Measurements from ENCODE around the gene NEK7. TPM values are rescaled to one million over a fixed set of nuclear protein-coding genes. Genes with fewer than 3 reads are reported as not detected.

Gene NEK7
- total RNA-seq, 2 experiments from 2014 or later, result 73.5 to 79.6 TPM

DNA sequence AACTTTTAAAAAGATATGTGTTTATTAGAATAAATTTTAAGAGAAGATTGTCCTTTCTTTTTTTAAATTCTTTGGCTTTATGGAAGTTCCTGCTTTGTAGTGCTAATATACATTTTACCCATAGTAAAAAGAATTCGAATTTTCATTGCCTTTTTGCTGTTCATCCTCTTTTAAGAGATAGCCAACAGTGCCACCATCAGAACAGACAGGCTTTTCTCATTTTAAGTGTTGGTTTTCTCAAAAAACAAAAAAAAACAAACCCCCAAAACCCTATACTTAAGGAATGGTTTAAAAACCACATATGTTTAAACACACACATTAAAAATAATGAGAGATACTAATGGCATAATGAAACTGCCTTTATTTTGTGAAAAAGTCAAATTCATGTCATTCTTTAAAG, 118.8 kb downstream of the NEK7 start:
- ChIA-PET CTCF (no interaction called here), POLR2A (no interaction called here)
- H3K27ac Mint-ChIP-seq, result no peak overlapping the region
- peaks cover 18% of the 10 kb centered on the region for H3K36me3 Mint-ChIP-seq (ENCODE audit: low read depth)
- DNase-seq, result no peak
- no peaks in the 10 kb centered on the region for H3K27me3 Mint-ChIP-seq
- peaks cover 1% of the 10 kb centered on the region for H3K4me1 Mint-ChIP-seq
- no peaks in the 10 kb centered on the region for H3K9me3 Mint-ChIP-seq
- no peak overlapping the region for H3K4me3 Mint-ChIP-seq

GRCh38 chr1:198276241-198276640, 119.4 kb downstream of the NEK7 start:
- no peak for DNase-seq
- no peaks in the 10 kb centered on the region for H3K27me3 Mint-ChIP-seq
- ChIA-PET POLR2A (no interaction called here), CTCF (interaction anchor here (1.1 kb wide), 1 partner anchor 71 kb away, joined by 3 read pairs; no protein-coding TSS in a partner anchor)
- no peaks in the 10 kb centered on the region for H3K9me3 Mint-ChIP-seq
- no peak overlapping the region for H3K4me3 Mint-ChIP-seq
- no peak overlapping the region for H3K27ac Mint-ChIP-seq
- peaks cover 1% of the 10 kb centered on the region for H3K4me1 Mint-ChIP-seq
- peaks cover 14% of the 10 kb centered on the region for H3K36me3 Mint-ChIP-seq (ENCODE audit: low read depth)

DNA sequence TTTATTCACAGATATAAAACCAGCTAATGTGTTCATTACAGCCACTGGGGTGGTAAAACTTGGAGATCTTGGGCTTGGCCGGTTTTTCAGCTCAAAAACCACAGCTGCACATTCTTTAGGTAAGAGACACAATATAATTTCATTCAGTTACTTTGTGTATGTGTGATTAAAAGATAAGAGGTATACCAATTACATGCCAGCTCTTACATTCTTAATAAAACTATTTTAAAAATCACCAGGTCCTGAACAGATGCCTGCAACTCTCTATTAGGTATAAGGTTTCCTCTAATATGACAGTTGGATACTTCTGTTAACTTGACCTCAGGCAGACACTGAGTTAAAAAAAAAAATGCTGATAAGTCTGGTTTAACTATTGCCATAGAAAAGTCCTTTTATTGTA, 122.1 kb downstream of the NEK7 start:
- Mint-ChIP-seq H3K36me3 (ENCODE audit: low read depth) (peaks cover 22% of the 10 kb centered on the region), H3K9me3 (no peaks in the 10 kb centered on the region), H3K4me1 (peaks cover 15% of the 10 kb centered on the region), H3K27ac (no peak overlapping the region), H3K4me3 (no peak overlapping the region), H3K27me3 (no peaks in the 10 kb centered on the region)
- POLR2A ChIA-PET, result interaction anchor here (1.0 kb wide), 1 partner anchor 207 kb away, joined by 3 read pairs; no protein-coding TSS in a partner anchor
- CTCF ChIA-PET, result interaction anchor here (0.5 kb wide), 1 partner anchor 1864 kb away, joined by 5 read pairs; no protein-coding TSS in a partner anchor
- no peak for DNase-seq

GRCh38 chr1:198280080-198280479, 123.3 kb downstream of the NEK7 start:
- H3K36me3 Mint-ChIP-seq (ENCODE audit: low read depth), result peaks cover 24% of the 10 kb centered on the region
- H3K4me1 Mint-ChIP-seq, result peaks cover 15% of the 10 kb centered on the region
- ChIA-PET POLR2A (no interaction called here), CTCF (no interaction called here)
- no peak overlapping the region for H3K27ac Mint-ChIP-seq
- H3K9me3 Mint-ChIP-seq, result no peaks in the 10 kb centered on the region
- H3K27me3 Mint-ChIP-seq, result no peaks in the 10 kb centered on the region
- no peak overlapping the region for H3K4me3 Mint-ChIP-seq
- no peak for DNase-seq

GRCh38 chr1:198281911-198282310, 125.1 kb downstream of the NEK7 start:
- Mint-ChIP-seq H3K36me3 (ENCODE audit: low read depth) (peaks cover 28% of the 10 kb centered on the region), H3K9me3 (no peaks in the 10 kb centered on the region), H3K4me3 (no peak overlapping the region), H3K27me3 (no peaks in the 10 kb centered on the region), H3K27ac (no peak overlapping the region), H3K4me1 (peaks cover 15% of the 10 kb centered on the region)
- no peak for DNase-seq
- ChIA-PET CTCF (no interaction called here), POLR2A (no interaction called here)

GRCh38 chr1:198283222-198283621, 126.4 kb downstream of the NEK7 start:
- POLR2A ChIA-PET, result no interaction called here
- no peak overlapping the region for H3K27ac Mint-ChIP-seq
- H3K4me1 Mint-ChIP-seq, result peaks cover 15% of the 10 kb centered on the region
- H3K36me3 Mint-ChIP-seq (ENCODE audit: low read depth), result peaks cover 33% of the 10 kb centered on the region
- H3K9me3 Mint-ChIP-seq, result no peaks in the 10 kb centered on the region
- CTCF ChIA-PET, result no interaction called here
- H3K4me3 Mint-ChIP-seq, result no peak overlapping the region
- H3K27me3 Mint-ChIP-seq, result no peaks in the 10 kb centered on the region
- no peak for DNase-seq

GRCh38 chr1:198287916-198288315, 131.1 kb downstream of the NEK7 start:
- CTCF ChIA-PET, result no interaction called here
- no peak overlapping the region for H3K27ac Mint-ChIP-seq
- no peaks in the 10 kb centered on the region for H3K27me3 Mint-ChIP-seq
- no peaks in the 10 kb centered on the region for H3K9me3 Mint-ChIP-seq
- POLR2A ChIA-PET, result interaction anchor here (0.6 kb wide), 1 partner anchor 857 kb away, joined by 3 read pairs; no protein-coding TSS in a partner anchor
- H3K36me3 Mint-ChIP-seq (ENCODE audit: low read depth), result peaks cover 14% of the 10 kb centered on the region
- no peak for DNase-seq
- H3K4me3 Mint-ChIP-seq, result no peak overlapping the region
- H3K4me1 Mint-ChIP-seq, result peaks cover 8% of the 10 kb centered on the region

DNA sequence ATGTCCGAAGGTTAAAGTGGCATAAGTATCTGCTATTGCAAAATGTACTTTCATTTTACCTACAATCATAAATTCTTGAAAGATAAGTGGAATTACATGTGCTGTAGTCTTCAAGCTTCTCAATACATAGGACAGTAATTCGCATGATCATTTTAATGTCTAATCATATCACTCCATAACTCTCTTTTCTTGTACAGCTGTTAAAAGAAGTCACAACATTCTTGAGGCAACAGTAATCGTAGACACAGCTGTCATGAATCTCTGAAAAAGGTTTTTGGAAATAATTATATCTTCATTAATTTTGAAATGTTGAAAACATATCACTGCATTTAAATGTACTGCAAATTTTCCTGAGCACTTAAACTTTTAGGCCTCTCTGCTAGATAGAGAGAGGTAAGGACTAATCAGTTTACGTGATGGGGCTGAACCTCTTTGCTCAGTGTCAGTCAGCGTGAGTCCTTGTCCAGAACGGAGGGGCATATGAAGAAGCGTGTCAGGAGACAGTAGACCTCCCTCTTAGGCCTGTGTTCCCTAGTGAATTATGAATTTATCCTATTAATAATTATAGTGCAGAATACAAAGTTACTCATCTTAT, 133.4 kb downstream of the NEK7 start:
- Mint-ChIP-seq H3K27ac (no peak overlapping the region), H3K4me3 (no peak overlapping the region), H3K9me3 (no peaks in the 10 kb centered on the region), H3K27me3 (no peaks in the 10 kb centered on the region), H3K36me3 (ENCODE audit: low read depth) (peaks cover 13% of the 10 kb centered on the region), H3K4me1 (no peaks in the 10 kb centered on the region)
- no peak for DNase-seq
- CTCF ChIA-PET, result no interaction called here
- POLR2A ChIA-PET, result no interaction called here

DNA sequence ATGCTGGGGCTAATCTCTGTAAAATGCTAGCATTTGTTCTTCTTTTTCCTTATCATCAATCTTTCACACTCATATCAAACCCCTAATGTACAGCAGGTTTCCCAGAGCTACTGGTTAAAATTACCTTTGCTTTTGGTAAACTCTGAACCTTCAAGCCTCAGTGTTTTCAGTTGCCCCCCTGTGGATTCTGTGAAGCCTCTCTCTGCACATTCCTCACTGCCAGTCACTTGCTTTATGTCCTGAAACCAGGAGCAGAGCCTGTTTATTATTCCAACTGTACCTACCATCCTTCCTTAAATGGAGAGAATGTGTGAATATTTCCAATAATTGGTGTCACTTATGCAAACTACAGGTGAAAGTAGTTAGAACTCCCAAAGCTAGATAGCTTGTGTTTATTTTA, 134.2 kb downstream of the NEK7 start:
- Mint-ChIP-seq H3K27me3 (no peaks in the 10 kb centered on the region), H3K4me3 (no peak overlapping the region), H3K9me3 (no peaks in the 10 kb centered on the region), H3K27ac (no peak overlapping the region), H3K36me3 (ENCODE audit: low read depth) (peaks cover 10% of the 10 kb centered on the region), H3K4me1 (no peaks in the 10 kb centered on the region)
- ChIA-PET POLR2A (interaction anchor here (0.7 kb wide), 1 partner anchor 25 kb away, joined by 3 read pairs; no protein-coding TSS in a partner anchor), CTCF (no interaction called here)
- DNase-seq, result no peak

DNA sequence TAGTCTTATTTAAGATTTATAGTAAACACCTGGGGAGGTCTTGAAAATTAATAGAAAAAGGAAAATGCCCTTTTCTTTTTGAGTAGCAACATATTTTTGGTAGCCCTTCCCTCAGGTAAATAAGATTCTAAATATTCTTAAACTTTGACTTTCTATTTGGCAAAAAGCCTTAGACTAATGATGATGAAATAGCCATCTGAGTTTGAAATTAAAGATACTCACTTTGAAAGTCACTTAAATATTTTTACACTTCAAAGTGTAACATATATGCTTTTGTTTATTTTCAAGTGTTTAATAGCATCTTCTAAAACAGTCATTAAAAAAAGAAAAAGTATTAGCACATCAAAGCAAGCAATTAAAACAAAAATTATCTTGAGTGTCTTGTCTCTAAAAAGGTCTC, 135.1 kb downstream of the NEK7 start:
- no peaks in the 10 kb centered on the region for H3K9me3 Mint-ChIP-seq
- H3K36me3 Mint-ChIP-seq (ENCODE audit: low read depth), result peaks cover 11% of the 10 kb centered on the region
- H3K4me3 Mint-ChIP-seq, result no peak overlapping the region
- CTCF ChIA-PET, result no interaction called here
- DNase-seq, result no peak
- H3K27ac Mint-ChIP-seq, result no peak overlapping the region
- no peaks in the 10 kb centered on the region for H3K4me1 Mint-ChIP-seq
- POLR2A ChIA-PET, result no interaction called here
- no peaks in the 10 kb centered on the region for H3K27me3 Mint-ChIP-seq

DNA sequence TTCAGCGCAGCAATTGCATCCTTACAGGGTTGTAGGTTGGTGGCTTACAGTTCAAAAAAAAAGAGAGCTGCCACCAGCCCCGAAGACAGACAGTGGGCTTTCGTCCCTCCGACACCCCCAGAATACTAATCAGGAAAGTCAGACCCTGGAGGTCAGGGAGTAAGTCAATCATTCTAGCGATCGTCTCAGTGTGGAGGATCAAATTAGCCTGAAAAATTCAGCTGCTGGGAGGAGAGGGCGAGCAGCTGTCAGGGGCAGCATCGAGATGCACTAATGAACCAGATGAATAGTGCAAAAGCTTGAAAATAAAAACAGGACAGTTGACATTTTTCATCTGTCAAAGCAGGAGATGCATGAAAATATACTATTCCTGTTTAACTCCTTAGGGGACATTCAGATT, 138.4 kb downstream of the NEK7 start:
- CTCF ChIA-PET, result interaction anchor here (0.7 kb wide), 1 partner anchor 1138 kb away, joined by 3 read pairs; no protein-coding TSS in a partner anchor

GRCh38 chr1:198295971-198296370, 139.2 kb downstream of the NEK7 start:
- H3K27me3 Mint-ChIP-seq, result no peaks in the 10 kb centered on the region
- CTCF ChIA-PET, result no interaction called here
- DNase-seq, result no peak
- POLR2A ChIA-PET, result no interaction called here
- H3K27ac Mint-ChIP-seq, result no peak overlapping the region
- H3K4me3 Mint-ChIP-seq, result no peak overlapping the region
- H3K9me3 Mint-ChIP-seq, result peaks cover 2% of the 10 kb centered on the region
- peaks cover 31% of the 10 kb centered on the region for H3K36me3 Mint-ChIP-seq (ENCODE audit: low read depth)
- H3K4me1 Mint-ChIP-seq, result no peaks in the 10 kb centered on the region

More for the DNA sequence above, 138.4 kb downstream of the NEK7 start:
- no peaks in the 10 kb centered on the region for H3K27me3 Mint-ChIP-seq
- POLR2A ChIA-PET, result no interaction called here
- DNase-seq, result no peak
- peaks cover 25% of the 10 kb centered on the region for H3K36me3 Mint-ChIP-seq (ENCODE audit: low read depth)
- no peak overlapping the region for H3K27ac Mint-ChIP-seq
- H3K4me1 Mint-ChIP-seq, result no peaks in the 10 kb centered on the region
- no peak overlapping the region for H3K4me3 Mint-ChIP-seq
- H3K9me3 Mint-ChIP-seq, result no peaks in the 10 kb centered on the region

DNA sequence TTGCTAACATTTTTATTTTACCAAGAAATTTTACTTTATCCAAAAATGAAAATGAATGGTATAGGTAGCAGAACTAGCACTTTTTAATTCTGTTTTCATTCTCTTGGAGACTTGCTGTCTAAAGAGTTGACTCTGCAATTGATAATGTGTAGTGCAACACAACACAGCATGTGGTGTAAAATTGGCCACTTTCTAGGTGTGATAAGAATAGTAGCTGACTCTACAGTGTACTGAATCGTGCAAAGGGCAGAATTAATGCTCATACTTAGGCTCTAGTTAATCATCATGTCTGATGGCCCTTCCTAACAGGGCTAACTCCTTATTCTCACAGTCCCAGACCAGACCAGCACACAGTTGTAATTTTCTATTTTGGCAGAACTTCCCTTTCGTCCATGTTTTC, 140.5 kb downstream of the NEK7 start:
- peaks cover 2% of the 10 kb centered on the region for H3K9me3 Mint-ChIP-seq
- H3K27me3 Mint-ChIP-seq, result no peaks in the 10 kb centered on the region
- no peaks in the 10 kb centered on the region for H3K4me1 Mint-ChIP-seq
- H3K27ac Mint-ChIP-seq, result no peak overlapping the region
- H3K36me3 Mint-ChIP-seq (ENCODE audit: low read depth), result peaks cover 34% of the 10 kb centered on the region
- H3K4me3 Mint-ChIP-seq, result no peak overlapping the region
- POLR2A ChIA-PET, result no interaction called here
- DNase-seq, result no peak
- CTCF ChIA-PET, result no interaction called here

DNA sequence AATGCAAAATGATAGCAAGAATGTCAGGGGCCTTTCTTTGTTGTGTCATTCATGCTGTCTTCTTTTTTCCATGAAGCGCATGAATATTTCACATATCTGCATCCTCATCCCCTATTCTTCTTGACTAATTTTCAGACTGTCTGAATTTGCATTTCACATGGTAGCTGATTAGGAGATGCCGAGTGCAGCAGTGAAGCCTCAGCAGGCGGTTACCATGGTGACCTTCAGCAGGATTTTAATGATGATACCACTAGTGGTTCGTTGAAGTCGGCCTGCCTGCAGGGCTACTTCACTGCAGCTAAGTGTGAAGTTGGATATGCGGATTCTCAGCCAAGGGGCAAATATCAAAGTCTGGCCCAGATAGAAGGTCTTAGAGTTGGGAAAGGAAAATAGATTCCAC, 141.8 kb downstream of the NEK7 start:
- peaks cover 37% of the 10 kb centered on the region for H3K36me3 Mint-ChIP-seq (ENCODE audit: low read depth)
- ChIA-PET POLR2A (no interaction called here), CTCF (no interaction called here)
- H3K9me3 Mint-ChIP-seq, result peaks cover 2% of the 10 kb centered on the region
- no peak for DNase-seq
- no peak overlapping the region for H3K4me3 Mint-ChIP-seq
- no peaks in the 10 kb centered on the region for H3K4me1 Mint-ChIP-seq
- no peak overlapping the region for H3K27ac Mint-ChIP-seq
- H3K27me3 Mint-ChIP-seq, result no peaks in the 10 kb centered on the region
